CD1c-positive myeloid dendritic cell (primary cell): ENCODE measurements around the gene CENPX.

Experiments
- DNase-seq: peaks from one replicate; pipeline ENCODE4 v3.0.0-alpha.2; 2016; ENCODE audit errors: extremely low spot score

CENPX gene

DNA sequence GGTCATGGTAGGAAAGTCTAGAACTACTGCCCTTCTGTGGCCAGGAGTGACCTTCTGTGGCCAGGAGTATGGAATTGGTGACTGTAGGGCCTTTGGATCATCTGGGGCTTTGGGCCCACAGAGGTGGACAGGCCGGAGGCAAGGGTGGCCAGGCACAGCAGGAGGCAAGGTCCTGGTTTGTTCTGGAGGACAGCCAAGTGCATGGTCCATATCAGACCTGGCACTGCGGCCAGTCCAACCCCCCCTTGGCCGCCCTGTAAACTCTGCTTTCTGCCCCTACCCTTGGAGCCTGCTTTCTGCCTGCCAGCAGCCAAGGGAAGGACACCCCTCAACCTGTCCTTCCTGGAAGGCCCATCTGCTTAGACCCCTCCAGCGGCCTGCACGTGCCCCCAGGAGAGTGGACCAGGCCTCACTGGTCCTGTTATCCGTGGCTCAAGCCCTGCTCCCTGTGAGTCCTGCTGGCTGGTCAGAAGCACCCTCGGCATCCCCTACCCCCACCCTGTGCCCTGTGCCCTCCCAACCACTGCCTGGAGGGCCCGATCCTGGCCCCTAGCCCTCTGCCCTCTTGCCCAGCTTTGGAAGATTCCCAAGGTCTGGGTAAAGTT lies 17.1 kb upstream of the CENPX start:
- no peak for DNase-seq

DNA sequence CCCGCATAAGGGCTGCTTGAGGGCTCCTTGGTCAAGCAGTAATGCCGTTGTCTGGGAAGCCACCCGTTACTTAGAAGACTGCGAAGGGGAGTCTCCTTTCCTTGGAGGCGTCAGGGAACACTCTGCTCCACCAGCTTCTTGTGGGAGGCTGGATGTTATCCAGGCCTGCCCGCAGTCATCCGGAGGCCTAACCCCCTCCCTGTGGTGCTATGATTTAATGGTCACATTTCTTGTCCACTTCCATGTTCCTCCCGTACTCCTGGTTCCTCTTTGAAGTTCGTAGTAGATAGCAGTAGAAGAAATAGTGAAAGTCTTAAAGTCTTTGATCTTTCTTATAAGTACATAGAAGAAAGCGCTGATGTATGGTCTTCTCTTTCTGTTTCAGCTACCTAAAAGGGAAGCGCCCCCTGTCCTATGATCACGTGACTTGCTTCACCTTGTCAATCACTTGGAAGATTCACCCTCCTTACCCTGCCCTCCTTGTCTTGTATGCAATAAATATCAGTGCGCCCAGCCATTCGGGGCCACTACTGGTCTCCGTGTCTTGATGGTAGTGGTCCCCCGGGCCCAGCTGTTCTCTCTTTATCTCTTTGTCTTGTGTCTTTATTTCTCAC lies 16.2 kb upstream of the CENPX start:
- peak; percentile 61 for DNase-seq

- no peak for DNase-seq
Measured at GRCh38 chr17:82037889-82038195, 15.2 kb upstream of the CENPX start.

DNA sequence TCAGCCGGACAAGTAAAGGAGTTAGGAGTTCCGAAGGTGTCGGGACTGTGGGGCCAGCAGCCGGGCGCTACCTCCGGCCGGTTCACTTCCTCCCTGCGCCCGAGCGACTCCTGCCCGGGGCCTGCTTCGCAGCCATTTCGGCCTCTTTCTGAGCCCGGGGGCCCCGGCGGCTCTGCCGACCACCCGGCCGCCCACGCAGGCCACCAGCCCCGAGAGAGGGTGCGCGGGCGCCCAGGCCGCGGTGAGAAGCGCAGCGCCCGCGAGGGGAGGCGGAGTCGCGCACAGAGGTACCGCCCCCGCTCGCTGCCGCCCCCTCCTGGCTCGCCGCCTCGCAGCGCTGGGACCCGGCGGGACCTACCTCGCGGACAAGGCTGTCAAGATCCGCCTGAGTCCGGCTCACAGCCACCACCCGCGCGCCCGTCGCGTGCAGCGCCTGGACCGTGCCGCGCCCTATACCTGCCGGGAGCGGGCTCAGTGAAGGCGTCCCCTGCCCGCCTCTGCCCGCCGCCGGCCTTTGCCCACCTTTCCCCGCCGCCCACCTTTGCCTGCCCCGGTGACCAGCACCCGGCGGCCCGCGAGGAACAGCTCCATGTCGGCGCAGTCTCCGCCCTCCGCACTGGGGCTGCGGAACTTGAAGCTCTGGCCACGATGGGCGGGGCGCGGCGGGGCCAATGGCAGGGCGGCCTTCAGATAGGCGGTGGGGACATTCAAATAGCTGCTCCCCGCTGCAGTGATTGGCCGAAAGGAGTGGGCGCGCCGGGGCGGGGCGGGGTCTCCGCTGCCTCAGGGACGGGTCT lies 14.6 kb upstream of the CENPX start, which contains the start of gene DCXR:
Gene DCXR (minus strand): TSS at position 606 of the 797 bp plus-strand sequence. CDS start 15 bp downstream, at position 591.
- peak; percentile 97 for DNase-seq

DNA sequence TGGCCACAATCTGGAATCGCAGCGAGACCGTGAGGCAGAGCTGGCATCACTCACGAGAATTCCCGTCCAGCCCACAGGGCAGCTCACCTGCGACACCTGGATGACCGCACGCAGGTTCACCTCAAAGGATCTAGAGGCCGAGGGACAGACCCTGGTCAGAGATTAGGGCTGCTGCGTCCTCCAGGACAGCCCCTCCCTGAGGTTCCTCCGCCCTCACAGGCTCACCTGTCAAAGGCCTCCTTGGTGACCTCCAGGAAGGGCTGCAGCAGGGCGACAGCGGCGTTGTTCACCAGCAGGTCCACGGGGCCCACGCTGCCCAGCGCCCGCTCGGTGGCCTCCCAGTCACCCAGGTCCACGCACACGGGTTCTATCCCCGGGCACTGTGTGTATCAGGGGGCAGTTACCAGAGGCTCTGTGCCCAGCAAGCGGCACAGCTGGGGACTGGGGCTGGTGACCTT lies 14.0 kb upstream of the CENPX start:
- no peak for DNase-seq

DNA sequence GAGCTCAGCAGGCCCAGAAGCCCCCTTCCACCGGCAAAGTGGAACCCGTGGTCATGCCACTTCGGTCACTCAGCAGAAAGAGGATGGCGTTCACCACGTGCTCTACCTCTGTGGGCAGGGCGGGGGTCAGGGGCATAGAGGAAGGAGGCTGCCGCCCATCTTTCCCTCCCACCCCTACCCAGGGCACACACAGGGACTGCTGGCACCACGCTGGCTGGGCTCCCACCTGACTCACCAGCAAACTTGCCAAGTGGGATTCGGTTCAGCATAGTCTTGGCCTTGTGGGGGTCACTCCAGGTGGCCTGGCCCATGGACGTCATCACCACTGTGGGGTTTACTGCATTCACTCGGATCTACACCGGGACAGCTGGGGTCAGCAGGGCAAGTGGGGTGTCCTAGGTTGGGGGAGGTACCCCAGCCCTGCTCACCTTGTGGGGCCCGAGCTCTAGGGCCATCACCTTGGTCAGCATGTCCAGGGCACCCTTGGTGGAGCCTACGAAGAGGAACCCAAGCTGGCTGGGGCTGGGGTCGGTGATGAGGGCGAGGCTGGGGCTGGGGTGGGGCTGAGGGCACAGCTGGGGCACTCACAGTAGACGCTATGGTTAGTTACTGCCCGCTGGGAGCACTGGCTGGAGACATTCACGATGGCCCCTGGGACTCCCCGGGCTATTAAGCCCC lies 13.4 kb upstream of the CENPX start:
- DNase-seq = no peak

- DNase-seq = no peak
Measured at GRCh38 chr17:82035488-82035887, 12.8 kb upstream of the CENPX start.

DNA sequence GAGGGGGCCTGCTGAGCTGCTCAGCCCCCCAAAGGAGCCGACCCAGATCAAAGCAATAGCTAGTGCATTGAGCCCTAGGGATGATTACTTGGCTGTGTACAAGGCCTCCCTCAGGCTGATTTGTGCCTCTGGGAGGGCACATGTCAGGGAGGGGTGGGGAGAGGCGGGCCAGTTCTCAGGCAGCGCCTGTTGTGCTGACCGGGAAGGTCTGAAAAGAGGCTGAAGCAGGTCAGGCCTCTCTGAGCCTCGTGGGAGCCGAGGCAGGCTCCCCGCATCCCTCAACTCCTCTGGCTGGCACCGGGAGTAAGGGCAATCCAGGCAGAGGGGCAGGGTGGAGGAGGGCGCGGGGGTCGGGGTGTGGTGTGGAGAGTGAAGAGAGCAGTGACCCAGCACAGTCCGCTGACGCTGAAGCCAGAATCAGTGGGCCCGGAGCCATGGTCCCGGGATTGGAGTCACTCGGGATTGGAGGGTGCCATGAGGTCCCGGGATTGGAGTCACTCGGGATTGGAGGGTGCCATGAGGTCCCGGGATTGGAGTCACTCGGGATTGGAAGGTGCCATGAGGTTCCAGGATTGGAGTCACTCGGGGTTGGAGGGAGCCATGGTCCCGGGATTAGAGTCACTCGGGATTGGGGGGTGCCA lies 11.8 kb upstream of the CENPX start:
- no peak for DNase-seq

GRCh38 chr17:82033359-82034085 lies 10.8 kb upstream of the CENPX start:
- DNase-seq = no peak

DNA sequence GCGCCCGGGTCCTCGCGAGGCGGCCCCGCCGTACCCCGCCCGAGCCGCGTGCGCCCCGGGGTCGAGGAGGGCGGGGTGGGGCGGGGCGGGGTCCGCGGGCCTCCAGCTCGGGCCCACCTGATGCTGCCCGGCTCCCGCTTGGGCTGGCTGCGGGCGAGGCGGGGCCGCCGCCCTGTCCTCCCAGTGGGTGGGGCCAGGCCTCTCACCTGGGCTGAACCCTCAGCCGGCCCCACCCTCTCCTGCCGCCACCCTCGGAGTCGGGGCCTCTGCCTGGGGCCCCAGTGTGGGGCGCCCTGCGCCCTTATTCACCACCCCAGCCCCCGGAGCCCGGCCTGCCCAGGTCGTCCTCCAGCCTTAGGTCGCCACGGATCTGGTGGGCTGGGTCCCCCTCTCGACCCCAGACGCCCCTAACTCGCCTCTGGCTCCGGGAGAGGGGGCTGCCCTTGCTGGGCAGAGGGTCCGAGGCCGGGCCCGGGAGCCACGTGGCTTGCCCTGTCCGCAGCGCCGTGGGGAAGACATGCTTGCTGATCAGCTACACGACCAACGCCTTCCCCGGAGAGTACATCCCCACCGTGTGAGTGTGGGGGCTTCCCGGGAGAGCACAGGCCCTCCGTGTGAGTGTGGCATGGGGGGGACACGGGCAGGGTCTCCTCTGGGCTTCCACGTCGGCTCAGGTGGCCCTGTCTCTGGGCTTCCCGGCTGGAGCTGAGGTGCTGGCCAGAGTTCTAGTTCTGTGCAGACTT lies 9.4 kb upstream of the CENPX start:
- DNase-seq = no peak

- DNase-seq = peak; percentile 10
Measured at GRCh38 chr17:82031303-82031884, 8.7 kb upstream of the CENPX start, which contains the start of gene RAC3. Gene RAC3 (plus strand): TSS chr17:82031678. CDS start chr17:82031762, 84 bp downstream.

GRCh38 chr17:82030470-82031302 lies 8.0 kb upstream of the CENPX start:
- peak; percentile 88 for DNase-seq

- DNase-seq = no peak
Measured at GRCh38 chr17:82029990-82030469, 7.4 kb upstream of the CENPX start.

DNA sequence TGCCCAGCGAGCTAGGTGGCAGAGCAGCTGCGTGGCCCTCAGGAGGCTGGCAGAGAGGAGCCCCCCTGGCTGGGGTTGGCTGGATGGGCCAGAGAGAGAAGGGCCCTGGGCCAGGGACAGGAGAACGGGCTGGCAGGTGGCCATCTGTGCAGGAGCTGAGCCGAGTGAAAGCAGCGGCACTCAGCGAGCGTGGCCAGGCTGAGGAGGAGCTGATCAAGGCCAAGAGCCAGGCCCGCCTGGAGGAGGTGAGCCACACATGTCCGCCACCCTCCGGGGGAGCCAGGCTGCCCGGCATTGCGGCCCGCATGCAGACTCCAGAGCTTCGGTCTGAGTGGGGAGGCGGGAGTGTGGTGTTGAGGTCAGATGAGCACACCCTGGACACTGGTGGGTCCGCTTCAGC lies 6.7 kb upstream of the CENPX start:
- DNase-seq = no peak

DNA sequence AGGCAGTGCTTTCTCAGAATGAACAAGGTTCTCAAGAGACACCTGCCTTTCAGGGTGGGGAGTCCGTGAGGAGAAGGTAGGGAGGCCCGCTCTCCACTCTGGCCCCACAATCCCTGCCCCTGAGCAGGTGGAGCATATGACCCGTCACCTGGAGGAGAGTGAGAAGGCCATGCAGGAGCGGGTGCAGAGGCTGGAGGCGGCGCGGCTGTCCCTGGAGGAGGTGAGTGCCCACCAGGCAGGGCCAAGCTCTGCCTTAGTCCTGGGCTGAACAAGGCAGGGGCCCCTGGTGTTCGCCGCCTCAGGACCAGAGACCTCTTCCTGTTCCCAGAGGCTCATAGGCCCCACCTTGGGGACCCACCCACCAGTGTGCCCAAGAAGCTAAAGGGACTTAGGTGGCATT lies 6.3 kb upstream of the CENPX start:
- DNase-seq = no peak

DNA sequence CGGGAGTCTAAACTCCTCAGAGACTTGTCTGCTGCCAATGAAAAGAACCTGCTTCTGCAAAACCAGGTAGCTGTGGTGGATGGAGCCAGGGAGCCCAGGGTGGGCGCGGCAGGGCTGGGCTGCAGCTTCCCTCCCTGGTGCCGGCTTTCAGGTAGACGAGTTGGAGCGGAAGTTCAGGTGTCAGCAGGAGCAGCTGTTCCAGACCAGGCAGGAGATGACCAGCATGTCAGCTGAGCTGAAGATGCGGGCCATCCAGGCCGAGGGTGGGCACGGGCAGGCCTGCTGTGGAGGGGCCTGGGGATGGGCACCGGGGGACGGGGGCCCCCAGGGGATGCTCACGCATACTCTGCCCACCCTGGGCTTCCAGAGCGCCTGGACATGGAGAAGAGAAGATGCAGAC lies 5.6 kb upstream of the CENPX start:
- DNase-seq = no peak

DNA sequence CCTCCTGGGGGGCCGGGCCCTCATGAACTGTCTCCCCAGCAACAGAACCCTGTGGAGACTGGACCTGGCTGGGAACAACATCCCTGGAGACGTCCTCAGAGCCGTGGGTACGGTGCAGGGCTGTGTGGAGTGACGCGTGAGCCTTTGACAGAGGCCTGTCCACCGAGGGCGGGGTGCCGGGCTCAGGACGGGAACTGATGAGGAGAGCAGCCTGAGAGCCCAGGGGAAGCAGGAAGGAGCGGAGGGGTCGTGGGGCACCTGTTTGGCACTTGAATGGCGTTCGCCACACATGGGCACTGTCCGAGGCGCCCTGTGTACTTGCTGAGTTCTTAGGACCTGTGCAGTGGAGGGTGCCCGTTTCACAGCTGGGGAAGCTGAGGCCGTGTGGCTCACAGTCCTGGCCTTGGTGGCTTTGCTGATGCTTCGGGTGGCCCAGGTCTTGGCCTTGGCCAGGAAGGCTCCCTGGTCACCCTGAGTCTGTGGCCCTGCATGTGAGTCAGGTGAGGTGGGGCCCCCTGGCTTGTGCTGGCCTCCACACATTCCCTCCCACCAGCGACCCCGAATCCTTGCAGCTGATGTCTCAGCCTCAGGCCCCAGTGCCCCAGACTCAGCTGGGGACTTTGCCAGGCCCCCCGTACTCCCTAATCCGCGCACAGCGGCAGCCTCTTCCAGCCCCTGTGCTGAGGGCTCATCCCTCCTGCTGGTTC lies 2.9 kb upstream of the CENPX start:
- no peak for DNase-seq

GRCh38 chr17:82024859-82025258 lies 2.2 kb upstream of the CENPX start:
- DNase-seq = no peak
